Erythroblast (primary cell): ENCODE measurements around the gene SGTB.
A peak's percentile ranks its signal among the peaks of the same experiment; 100 is the strongest.
"Not testable (repeated sequence)": the region's sequence is repeated elsewhere in the genome, so short reads cannot be mapped to it uniquely, and the experiment has no call there.

Experiments
- DNase-seq, 2 experiments: peaks; one replicate each; lab custom pipeline; 2025; lab: John Stamatoyannopoulos, UW
- GATA1 ChIP-seq: IDR thresholded peaks from 2 replicates; pipeline ENCODE4 v1.6.1; 2011; ENCODE audit warnings: low read depth, mild to moderate bottlenecking, control low read depth, low read length, moderate library complexity
- POLR2A ChIP-seq: IDR thresholded peaks from 2 replicates; pipeline ENCODE4 v1.6.1; 2011; ENCODE audit warnings: mild to moderate bottlenecking, low read length

The SGTB gene

GRCh38 chr5:65721050-65721719, 724 bp downstream of the SGTB start:
- DNase-seq = peak; percentile 38 to 47
- TF ChIP-seq GATA1 (no peak), POLR2A (no peak)

- TF ChIP-seq POLR2A (no peak), GATA1 (no peak)
Measured at GRCh38 chr5:65718576-65719310, 3.2 kb downstream of the SGTB start.

GRCh38 chr5:65708145-65708544, 13.8 kb downstream of the SGTB start:
- TF ChIP-seq GATA1 (no peak), POLR2A (no peak)

More at GRCh38 chr5:65718576-65719310, 3.2 kb downstream of the SGTB start:
- no peak for DNase-seq

DNA sequence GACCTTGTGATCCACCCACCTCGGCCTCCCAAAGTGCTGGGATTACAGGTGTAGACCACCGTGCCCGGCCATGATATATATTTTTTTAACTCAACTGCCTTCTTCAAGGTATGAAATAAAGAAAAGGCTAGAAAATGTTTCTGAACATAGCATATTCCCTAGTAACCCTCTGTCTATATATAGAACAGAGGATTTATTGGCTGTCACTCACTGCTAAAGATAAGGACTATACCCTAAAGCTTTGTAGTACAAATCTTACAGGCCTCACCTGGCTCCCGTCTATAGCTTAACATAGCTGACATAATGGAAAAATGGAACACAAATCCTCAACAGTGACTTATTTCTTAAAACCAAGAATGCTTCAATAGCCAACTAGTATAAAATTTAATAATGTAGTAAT, 14.2 kb downstream of the SGTB start:
- DNase-seq = no peak
- TF ChIP-seq POLR2A = no peak
- TF ChIP-seq GATA1 = no peak

More at GRCh38 chr5:65708145-65708544, 13.8 kb downstream of the SGTB start:
- no peak for DNase-seq

GRCh38 chr5:65704621-65705239, 17.2 kb downstream of the SGTB start:
- TF ChIP-seq POLR2A = no peak
- TF ChIP-seq GATA1 = no peak
- DNase-seq = peak in 1 of 2 experiments; percentile 22

DNA sequence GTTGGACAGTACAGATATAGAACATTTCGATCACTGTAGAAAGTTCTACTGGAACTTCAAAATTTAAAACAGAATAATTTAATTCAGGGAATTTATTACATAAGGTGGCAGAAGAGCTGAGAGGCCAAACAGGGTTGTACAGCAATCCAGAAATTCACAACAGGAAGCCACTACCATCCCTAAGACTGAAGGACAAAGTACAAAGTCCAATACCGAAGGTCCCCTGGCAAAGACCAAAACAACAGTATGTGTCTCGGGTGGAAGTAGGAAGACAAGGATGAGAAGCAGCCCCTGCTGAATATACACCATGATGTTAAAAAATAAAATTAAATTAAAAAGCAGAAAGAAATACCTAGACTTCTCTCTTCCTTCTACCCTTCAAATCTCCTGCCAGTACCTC, 19.9 kb downstream of the SGTB start:
- TF ChIP-seq POLR2A = no peak
- no peak for TF ChIP-seq GATA1
- no peak for DNase-seq

- DNase-seq = no peak
- no peak for TF ChIP-seq GATA1
- TF ChIP-seq POLR2A = no peak
Measured at GRCh38 chr5:65699338-65699737, 22.6 kb downstream of the SGTB start.

GRCh38 chr5:65696892-65697291, 25.0 kb downstream of the SGTB start:
- TF ChIP-seq POLR2A (no peak), GATA1 (no peak)

GRCh38 chr5:65695896-65696295, 26.0 kb downstream of the SGTB start:
- TF ChIP-seq POLR2A = no peak
- TF ChIP-seq GATA1 = no peak
- no peak for DNase-seq

More at GRCh38 chr5:65696892-65697291, 25.0 kb downstream of the SGTB start:
- DNase-seq = no peak

DNA sequence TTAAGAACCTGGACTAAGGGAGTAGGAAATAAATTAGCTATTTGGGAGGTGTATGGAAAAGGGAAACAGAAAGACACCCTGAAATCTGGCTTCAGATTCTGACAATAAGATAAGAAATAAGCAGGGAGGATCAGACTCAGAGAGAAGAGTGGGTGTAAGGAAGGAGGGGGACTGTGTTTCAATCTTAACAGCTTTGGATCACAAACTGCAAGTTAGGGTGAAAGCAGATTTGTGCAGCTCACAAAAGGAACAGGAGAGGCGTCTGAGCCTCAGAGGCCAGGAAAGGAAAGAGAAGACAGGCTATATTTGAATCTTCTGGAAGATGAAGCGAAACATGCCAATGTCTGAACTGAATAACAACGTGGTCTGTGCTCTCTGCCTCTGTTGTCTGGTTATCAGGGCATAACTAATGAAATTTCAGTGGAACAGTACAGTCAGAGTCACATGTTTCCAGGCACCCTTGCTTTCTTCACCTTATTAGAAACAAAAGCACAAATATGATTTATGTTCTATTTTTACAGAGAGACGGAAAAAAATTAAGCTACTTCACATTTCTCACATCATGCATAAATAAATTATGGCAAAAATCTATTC, 26.6 kb downstream of the SGTB start:
- TF ChIP-seq POLR2A (no peak), GATA1 (no peak)
- no peak for DNase-seq

- TF ChIP-seq GATA1 (no peak), POLR2A (no peak)
- no peak for DNase-seq
Measured at GRCh38 chr5:65693121-65693520, 28.8 kb downstream of the SGTB start.

DNA sequence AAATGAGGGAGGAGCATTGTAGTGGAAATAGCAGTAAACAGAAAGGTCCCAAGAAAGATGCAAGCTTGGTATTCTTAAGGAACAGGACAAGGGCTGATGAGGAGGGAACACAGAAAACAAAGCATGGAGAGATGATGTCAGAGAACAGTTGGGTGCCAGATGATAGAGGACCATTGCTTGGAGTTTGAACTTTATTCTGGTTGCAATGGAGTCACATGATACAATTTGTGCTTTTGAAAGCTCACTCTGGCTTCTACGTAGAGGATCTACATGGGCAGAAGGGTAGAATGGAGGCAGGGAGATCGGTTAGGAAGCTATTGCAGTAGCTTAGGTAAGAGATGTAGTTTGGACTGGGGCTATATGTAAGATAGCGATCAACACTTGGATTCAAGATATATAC, 39.8 kb downstream of the SGTB start:
- no peak for TF ChIP-seq POLR2A
- TF ChIP-seq GATA1 = no peak

GRCh38 chr5:65676056-65676455, 45.9 kb downstream of the SGTB start:
- DNase-seq = not testable (repeated sequence)

More for the DNA sequence above, 39.8 kb downstream of the SGTB start:
- no peak for DNase-seq

DNA sequence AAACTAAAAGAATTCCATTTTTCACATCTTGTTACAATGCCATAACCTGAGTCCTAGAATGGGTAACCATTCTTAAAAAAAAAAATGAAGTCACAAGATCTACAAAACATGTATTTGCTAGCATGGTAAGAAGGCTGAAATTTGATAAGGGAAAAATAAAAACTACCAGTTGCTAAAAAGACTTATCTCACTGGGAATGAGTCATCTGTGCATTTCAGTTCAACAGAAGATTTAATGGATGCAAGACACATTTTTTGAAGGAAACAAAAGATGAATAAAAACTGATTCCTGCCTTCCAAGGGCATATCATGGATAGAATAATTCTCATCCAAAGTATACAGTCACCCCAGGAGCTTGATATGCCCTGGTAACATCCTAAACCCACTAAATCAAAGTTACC, 47.2 kb downstream of the SGTB start:
- DNase-seq = no peak
- TF ChIP-seq GATA1 (no peak), POLR2A (no peak)

GRCh38 chr5:65672796-65673195, 49.1 kb downstream of the SGTB start:
- TF ChIP-seq GATA1 (no peak), POLR2A (no peak)
- no peak for DNase-seq
